CD1c-positive myeloid dendritic cell (primary cell): Measurements from ENCODE around the gene CLEC18C.
"Not testable (repeated sequence)": the region's sequence is repeated elsewhere in the genome, so short reads cannot be mapped to it uniquely, and the experiment has no call there.

Experiments used
- DNase-seq: peaks from one replicate; pipeline ENCODE4 v3.0.0-alpha.2; 2016; ENCODE audit errors: extremely low spot score

Gene CLEC18C

GRCh38 chr16:70173212-70173837 is at the start of gene CLEC18C:
Gene CLEC18C (plus strand): TSS chr16:70173787. CDS start chr16:70174279, 492 bp downstream.
- DNase-seq: not testable (repeated sequence)

- not testable (repeated sequence) for DNase-seq
Measured at GRCh38 chr16:70123822-70124221, 49.8 kb upstream of the CLEC18C start.

- not testable (repeated sequence) for DNase-seq
Measured at GRCh38 chr16:70126226-70126625, 47.4 kb upstream of the CLEC18C start.

- not testable (repeated sequence) for DNase-seq
Measured at GRCh38 chr16:70127706-70128105, 45.9 kb upstream of the CLEC18C start.

- DNase-seq: not testable (repeated sequence)
Measured at GRCh38 chr16:70128844-70129243, 44.7 kb upstream of the CLEC18C start.

GRCh38 chr16:70135796-70136195 is 37.8 kb upstream of the CLEC18C start:
- not testable (repeated sequence) for DNase-seq

- DNase-seq: not testable (repeated sequence)
Measured at GRCh38 chr16:70136595-70136994, 37.0 kb upstream of the CLEC18C start.

- DNase-seq: not testable (repeated sequence)
Measured at GRCh38 chr16:70142739-70143138, 30.8 kb upstream of the CLEC18C start.

- DNase-seq: not testable (repeated sequence)
Measured at GRCh38 chr16:70143231-70143895, 30.2 kb upstream of the CLEC18C start.

- DNase-seq: not testable (repeated sequence)
Measured at GRCh38 chr16:70147853-70148252, 25.7 kb upstream of the CLEC18C start.

GRCh38 chr16:70148453-70148852 is 25.1 kb upstream of the CLEC18C start:
- DNase-seq: not testable (repeated sequence)

GRCh38 chr16:70149296-70149695 is 24.3 kb upstream of the CLEC18C start:
- DNase-seq: not testable (repeated sequence)

GRCh38 chr16:70151391-70151790 is 22.2 kb upstream of the CLEC18C start:
- DNase-seq: no peak

GRCh38 chr16:70151941-70152509 is 21.6 kb upstream of the CLEC18C start:
- DNase-seq: no peak

GRCh38 chr16:70152578-70153302 is 20.8 kb upstream of the CLEC18C start:
- no peak for DNase-seq

GRCh38 chr16:70154736-70155135 is 18.9 kb upstream of the CLEC18C start:
- not testable (repeated sequence) for DNase-seq

GRCh38 chr16:70156207-70156978 is 17.2 kb upstream of the CLEC18C start:
- no peak for DNase-seq

GRCh38 chr16:70157105-70157476 is 16.5 kb upstream of the CLEC18C start:
- DNase-seq: no peak

- DNase-seq: no peak
Measured at GRCh38 chr16:70157477-70158260, 15.9 kb upstream of the CLEC18C start.

GRCh38 chr16:70158261-70158939 is 15.2 kb upstream of the CLEC18C start:
- no peak for DNase-seq
